ENCODE data around the gene YWHAE. TPM values are rescaled to one million over a fixed set of nuclear protein-coding genes. Genes with fewer than 3 reads are reported as not detected.
"Not testable (repeated sequence)": the region's sequence is repeated elsewhere in the genome, so short reads cannot be mapped to it uniquely, and the experiment has no call there.

YWHAE gene
- 483 TPM for total RNA-seq

DNA sequence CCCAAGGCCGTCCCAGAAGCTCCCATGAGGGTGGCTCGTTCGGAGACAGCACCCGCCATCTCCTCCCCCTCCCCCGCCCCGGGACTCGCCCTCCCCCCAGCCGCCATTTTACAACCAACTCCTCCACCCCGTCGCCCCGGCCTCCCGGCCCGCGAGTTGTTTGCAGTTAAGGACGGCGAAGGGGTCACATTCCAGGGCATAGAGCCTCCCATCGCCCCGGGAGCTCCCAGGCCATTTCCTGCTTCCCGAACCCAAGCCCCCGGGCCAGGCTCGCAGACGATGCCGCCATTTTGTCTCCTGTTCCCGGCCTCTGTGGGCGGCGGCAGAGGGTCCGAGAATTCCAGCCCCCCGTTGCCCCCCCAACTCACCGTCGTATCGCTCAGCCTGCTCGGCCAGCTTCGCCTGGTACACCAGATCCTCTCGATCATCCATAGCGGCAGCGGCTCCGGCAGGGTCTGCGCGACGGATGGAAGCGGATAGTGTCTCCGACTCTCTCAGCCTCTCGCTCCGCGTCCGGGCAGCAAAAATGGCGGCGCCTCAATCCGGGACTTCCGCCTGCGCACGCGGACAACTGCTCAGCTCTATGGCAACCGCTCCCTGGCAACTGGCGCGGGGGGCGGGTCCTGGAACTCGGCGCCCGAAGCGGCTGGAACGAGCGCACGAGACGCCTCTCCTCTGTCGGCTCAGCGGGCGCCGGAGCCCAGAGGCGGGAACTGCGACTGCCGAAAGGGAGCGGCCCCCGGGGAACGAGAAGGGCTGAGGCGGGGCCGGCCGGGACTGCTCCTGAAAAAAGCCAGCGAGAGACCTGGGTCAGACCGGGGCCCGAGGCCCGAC, at the start of gene YWHAE:
Gene YWHAE (minus strand): TSS at position 544 of the 834 bp plus-strand sequence. CDS start 112 bp downstream, at position 432.
- peak; percentile 97 for ATAC-seq

DNA sequence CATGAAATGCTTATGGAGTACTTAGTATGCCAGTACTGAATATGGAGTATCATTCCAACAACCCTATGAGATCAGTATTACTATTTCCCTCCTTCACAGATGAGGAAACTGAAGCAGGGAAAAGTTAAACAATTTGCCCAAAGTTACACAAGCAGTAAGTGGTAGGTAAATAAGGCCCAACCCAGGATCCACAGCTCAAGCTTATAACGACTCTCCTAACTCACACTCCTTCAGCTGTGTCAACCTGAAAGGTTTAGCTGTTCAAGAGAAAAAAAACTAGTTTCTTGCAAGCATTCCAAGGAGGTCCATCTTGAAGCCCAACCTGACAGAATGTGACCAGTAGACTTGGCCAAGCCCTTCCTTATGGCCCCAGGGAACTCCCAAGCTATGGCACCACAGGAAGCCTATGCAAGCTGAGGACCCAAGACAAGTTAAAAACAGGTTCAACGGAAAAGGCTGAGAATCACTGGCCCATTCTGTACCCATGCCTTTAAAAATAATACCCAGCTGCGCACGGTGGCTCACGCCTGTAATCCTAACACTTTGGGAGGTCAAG, 49.5 kb upstream of the YWHAE start:
- peak; percentile 31 for ATAC-seq

DNA sequence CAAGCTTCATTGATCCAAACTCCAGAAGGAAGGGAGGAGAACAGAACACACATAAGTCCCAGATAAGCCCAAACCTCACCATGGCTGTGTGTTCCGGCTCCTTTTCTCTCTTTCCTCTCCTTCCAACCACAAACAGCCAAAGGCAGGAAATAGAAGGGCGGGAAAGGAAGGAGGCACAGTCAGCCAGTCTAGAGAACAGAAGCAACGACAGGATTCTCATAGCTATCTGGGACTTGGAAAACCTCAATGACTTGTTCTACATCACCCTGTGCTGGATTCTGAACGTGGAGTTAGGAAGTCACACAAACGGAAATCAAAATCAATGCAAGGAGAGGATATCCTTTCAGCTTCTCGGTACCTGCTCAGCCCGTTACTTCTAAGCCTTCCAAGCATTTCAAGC, 47.0 kb upstream of the YWHAE start:
- ATAC-seq = no peak

DNA sequence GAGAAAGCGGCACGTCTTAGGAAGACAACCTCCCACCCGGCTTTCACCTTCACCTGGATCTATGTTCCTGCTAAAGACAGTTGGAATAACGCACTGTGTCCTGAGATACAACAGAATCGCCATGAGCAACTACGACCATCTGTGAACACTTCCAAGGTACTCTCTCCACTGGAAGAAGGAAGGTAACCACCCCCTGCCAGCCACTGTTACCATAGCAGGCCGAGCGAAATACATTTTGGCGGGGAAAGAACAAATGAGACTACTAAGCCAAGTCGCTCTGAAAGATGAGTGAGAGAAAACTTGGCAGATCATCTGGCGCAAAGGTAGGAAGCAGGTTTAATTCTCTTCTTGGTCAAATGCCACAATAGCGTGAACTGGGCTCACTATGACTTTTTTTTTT, 46.2 kb upstream of the YWHAE start:
- ATAC-seq = no peak

DNA sequence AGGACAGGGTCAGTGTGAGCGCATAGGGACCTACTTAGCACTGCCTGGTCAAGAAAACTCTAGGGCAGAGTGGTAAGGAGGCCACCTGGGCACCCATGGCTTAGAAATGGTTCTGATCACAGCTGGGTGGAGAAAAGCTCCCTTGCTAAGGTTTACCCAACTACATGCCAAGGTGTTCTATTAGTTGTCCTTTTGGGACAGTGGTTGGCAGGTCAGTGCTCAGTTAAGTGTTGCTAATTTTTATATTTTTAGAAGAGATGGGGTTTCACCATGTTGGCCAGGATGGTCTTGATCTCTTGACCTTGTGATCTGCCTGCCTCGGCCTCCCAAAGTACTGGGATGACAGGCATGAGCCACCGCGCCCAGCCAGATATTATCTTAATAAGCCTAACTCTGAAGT, 45.7 kb upstream of the YWHAE start:
- not testable (repeated sequence) for ATAC-seq

DNA sequence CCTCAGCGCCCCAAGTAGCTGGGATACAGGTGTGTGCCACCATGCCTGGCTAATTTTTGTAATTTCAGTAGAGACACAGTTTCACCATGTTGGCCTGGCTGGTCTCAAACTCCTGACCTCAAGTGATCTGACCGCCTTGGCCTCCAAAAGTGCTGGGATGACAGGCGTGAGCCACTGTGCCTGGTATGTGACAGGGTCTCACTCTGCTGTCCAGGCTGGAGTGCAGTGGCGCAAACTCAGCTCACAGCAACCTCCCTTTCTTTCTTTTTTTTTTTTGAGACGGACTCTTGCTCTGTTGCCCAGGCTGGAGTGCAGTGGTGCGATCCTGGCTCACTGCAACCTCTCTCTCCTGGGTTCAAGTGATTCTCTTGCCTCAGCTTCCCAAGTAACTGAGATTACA, 42.7 kb upstream of the YWHAE start:
- not testable (repeated sequence) for ATAC-seq

DNA sequence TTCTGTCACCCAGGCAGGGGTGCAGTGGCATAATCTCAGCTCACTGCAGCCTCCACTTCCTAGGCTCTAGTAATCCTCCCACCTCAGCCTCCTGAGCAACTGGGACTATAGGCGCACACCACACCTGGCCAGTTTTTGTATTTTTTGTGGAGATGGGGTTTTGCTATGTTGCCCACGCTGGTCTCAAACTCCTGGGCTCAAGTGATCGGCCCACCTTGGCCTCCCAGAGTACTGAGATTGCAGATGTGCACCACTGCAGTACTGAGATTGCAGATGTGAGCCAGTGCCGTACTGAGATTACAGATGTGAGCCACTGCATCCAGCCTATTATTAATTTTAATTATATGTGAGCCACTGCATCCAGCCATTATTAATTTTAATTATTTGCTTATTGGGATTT, 42.2 kb upstream of the YWHAE start:
- no peak for ATAC-seq

DNA sequence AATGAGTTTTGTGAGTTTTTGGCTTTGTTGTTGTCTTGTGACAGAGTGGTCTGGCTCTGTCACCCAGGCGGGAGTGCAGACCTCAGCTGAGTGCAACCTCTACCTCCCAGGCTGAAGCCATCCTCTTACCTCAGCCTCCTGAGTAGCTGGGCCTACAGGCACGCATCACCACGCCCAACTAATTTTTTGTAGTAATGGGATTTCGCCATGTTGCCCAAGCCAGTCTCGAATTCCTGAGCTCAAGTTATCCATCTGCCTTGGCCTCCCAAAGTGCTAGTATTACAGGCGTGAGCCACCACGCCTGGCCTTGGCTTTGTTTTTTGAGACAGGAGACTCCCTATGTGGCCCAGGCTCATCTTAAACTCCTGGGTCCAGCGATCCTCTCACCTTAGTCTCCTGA, 40.9 kb upstream of the YWHAE start:
- no peak for ATAC-seq

DNA sequence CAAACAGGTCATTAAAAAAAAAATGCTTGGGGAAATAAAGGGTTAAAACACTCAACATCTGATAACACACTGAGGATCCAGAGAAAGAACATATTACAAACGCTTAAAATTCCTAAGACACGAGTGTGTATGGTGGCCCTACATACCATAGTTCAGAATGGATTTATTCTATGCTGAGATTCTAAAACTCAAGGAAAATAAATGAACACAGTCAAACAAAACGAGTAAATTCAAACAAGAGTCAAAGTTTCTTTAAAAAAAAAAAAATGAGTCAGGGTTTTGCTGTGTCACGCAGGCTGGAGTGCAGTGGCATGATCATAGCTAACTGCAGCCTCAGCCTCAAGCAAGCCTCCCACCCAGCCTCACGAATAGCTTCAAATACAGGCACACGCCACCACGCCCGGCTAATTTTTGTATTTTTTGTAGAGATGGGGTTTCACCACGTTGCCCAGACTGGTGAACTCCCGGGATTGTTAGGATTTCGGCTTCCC, 38.6 kb upstream of the YWHAE start:
- ATAC-seq = no peak

DNA sequence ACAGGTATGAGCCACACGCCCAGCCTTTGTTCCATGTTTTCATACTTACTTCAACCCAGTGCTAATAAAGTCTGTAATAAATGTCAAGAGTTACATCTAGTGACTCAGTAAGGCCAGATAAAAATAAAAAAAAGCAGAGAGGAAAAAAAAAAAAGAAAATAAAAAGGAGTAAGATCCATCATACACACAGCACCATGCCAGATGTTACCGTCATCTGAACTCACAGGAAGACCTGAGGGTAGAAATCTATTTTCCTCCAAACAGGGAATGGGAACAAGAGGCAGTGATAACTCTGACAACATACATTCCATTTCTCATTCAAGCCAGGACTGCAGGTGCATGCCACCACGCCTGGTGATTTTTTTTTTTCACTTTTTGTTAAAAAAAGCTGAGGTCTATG, 35.3 kb upstream of the YWHAE start:
- no peak for ATAC-seq

DNA sequence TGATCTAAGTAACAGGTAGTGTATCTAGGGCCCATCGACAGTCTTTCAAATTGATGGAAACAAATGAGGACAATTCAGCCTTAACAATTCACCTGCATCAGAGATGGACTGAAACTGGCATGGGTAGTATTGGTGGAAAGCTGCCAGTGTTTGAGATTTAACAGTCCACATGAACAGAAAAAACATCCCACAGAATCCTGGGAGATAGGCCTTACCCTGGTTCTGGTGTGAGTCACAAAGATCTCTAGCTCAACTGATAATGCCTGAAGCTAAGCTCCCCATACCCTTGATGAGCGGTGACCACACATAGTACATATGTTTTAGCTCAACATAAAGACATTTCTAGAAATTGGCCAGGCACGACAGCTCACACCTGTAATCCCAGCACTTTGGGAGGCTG, 34.1 kb upstream of the YWHAE start:
- no peak for ATAC-seq

DNA sequence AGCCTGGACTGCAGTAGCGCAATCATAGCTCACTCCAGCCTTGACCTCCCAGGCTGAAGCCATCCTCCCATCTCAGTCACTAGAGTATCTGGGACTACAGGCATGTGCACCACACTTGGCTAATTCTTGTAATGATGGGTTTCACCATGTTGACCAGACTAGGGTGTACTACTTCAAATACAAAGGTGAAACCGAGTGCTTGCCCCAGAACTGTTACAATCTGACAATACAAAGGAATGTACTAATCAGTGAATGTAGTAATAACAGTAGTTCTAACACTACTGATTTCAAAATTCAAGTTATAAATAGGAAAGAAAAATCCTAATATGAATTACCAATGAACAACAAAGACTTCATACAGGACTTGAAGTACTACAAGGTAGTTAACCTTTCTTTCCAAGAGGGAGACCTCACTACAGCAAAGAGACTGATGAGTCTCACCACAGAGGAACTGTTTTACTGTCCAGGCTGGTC, 31.6 kb upstream of the YWHAE start:
- no peak for ATAC-seq

DNA sequence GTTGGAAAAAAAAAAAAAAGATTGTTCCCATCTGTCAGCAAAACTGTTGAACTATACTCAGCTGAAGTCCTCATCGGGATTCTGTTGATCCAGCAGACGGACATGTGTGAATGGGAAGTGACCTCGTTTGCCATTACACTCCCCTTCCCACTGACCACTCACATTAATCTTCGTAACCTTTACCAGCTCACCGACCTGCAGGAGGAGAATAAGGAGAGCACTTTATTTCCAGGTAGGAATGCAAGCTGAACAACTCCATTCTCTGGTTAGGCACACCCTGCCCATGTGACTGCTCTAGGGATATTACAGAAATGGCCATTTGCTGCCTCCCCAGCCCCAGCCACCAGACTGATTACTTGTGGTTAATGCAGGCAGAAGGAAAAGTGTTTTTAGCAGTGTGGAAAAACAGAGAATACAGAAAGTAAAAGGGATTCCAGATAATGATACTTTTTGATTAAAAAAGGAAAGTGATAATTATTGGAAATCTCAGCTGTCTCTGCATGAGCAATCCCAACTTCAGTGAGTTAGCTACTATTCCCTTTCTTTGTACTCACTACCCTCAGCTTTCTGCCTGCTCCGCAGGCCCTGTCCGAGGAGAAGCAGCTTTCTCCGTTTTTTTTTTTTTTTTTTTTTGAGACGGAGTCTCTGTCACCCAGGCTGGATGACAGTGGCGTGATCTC, 23.6 kb upstream of the YWHAE start:
- ATAC-seq = peak; percentile 49

DNA sequence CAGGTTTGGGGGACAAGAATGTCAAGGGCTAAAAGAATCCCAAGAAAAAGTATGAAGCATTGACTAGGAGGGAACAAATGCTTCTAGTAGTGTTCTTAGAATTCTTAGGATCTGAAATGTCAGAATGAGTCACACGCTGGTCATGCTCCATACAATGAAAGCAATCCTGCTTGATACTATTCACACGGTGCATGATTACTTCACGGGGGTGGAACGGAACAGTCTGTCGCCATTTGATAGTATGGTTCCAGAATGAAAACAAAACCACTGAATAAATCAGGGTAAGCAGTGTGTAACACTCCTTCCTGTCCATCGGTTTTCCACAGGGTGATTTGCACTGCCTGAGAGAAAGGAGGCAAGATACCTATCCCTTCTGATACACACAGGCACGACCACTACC, 22.9 kb upstream of the YWHAE start:
- peak; percentile 94 for ATAC-seq

DNA sequence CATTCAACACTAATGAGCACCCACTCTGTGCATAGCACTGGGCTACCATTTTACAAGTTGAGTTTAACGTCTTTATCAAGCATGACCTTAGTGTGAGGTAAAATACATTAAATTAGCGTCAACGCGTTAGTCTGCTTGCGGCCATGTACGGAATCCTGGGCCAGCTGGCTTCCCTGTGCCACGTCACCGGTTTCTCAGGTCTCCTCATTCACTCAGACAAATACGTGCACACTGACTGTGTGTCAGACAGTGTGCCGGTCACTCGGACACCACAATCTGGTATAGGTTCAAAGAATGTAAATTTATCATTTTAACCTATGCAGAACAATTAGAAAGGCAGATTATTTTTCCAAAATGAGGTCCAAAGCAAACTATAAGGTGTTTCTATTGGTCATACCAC, 21.4 kb upstream of the YWHAE start:
- ATAC-seq = no peak

DNA sequence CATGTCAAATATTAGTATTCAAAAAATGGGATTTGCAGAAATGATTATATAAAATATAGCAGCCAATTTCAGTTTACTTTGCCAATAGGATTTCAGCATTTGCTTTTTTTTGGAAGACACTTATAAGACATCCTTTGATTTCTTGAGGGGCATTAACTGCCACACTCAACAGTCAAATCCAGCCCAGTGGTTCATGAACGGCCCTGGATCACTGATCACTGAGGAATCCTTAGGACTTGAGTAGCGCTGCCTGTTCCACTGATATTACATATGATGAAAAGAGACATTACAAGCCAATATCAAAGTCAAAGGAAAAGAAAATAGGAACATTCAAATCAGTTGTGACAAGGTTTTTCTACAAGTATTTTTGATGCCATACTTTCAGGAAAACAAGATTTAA, 21.0 kb upstream of the YWHAE start:
- ATAC-seq = no peak

DNA sequence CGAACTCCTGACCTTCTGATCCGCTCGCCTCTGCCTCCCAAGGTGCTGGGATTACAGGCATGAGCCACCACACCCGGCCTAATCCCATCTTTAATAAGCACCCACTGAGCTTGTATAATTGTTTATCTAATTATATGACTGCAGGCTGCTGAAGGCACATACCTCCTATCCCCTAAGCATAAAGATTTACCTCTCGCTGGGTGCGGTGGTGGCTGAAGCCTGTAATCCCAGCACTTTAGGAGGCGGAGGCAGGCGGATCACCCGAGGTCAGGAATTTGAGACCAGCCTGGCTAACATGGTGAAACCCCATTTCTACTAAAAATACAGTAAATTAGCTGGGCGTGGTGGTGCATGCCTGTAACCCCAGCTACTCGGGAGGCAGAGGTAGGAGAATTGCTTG, 20.1 kb upstream of the YWHAE start:
- ATAC-seq = no peak

DNA sequence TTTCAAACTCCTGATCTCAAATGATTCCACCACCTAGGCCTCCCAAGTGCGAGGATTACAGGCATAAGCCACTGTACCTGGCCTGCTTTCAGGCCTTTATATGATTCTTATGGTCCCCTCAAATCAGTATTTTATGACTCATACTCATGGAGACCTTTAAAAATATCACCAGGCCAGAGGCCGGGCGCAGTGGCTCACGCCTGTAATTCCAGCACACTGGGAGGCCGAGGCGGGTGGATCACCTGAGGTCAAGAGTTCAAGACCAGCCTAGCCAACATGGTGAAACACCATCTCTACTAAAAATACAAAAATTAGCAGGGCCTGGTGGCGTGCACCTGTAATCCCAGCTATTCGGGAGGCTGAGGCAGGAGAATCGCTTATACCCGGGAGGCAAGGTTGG, 18.5 kb upstream of the YWHAE start:
- not testable (repeated sequence) for ATAC-seq

DNA sequence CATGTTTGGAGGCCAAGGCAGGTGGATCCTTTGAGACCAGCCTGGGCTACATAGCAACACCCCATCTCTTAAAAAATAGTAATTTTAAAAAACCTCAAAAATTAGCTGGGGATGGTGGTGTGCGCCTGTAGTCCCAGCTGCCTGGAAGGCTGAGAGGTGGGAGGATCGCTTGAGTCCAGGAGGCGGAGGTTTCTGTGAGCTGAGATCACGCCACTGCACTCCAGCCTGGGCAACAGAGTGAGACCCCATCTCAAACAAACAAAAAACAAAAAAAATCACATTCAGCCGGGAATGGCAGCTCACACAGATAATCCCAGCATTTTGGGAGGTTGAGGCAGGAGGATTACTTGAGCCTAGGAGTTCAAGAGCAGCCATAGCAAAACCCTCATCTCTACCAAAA, 16.4 kb upstream of the YWHAE start:
- no peak for ATAC-seq

DNA sequence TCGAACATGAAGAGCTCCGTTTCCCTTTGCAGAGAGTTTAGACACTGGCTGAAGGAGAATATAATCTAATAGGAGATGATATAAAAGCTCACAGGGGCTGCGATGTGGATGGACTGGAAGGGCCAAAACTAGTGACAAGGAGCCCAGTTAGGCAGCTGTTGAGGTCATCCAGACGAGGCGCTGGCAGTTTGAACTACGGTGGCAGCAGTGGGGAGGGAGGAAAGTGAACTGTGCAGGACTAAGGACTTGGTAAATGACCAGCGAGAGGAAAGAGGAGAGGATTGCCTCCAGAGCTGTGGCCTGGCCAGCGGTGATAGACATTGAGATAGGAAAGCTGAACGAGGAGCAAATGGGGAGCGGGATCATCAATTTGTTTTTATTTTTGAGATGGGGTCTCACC, 14.6 kb upstream of the YWHAE start:
- ATAC-seq = no peak

DNA sequence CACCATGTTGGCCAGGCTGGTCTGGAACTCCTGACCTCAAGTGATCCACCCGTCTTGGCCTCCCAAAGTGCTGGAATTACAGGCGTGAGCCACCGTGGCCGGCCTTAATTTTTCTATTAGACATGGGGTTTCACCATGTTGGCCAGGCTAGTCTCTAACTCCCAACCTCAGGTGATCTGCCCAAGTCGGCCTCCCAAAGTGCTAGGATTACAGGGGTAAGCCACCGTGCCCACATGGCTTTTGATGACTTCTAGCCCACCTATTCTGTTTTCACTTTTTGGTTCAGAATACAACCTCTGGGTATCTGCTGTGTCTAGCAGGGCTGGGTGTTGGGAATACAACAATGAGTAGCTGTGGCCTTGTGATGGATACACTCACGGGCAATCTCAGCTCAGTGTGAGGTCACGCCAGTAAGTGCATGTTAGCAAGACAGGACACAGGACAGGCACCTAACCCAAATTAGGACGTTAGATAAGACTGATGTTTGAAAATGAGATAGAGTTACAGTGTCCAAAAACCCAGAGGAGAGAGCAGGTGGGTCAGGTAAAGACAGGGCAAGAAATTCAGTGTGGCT, 14.1 kb upstream of the YWHAE start:
- no peak for ATAC-seq

DNA sequence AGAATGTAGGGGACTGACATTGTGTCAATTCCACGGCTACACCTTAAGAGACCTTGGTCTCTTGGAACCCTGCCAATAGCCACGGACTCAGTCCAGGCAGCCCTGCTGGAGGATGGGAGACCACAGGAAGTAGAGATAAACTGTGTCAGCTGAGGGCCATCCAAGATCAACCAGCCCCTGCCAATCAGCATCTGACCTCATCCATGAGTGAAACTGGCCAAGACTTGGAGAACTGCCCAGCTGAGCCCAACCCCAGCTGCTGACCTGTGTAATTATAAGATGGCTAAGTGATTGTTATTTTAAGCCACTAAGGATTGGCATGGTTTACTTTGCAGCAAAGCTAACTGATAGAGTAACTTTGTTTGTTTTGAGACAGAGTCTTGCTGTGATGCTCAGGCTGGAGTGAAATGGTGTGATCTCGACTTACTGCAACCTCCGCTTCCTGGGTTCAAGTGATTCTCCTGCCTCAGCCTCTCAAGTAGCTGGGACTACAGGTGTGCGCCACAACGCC, 13.3 kb upstream of the YWHAE start:
- ATAC-seq = peak; percentile 61
